ENCODE data around the gene F13A1. TPM values are rescaled to one million over a fixed set of nuclear protein-coding genes. Genes with fewer than 3 reads are reported as not detected.

F13A1 gene
- total and polyA plus RNA-seq, 12 donors, result 10.5 to 481 (median 157) TPM

- no peak for DNase-seq
- TF ChIP-seq POLR2A (IDR thresholded peaks at IDR 0.05), result no peak
- TF ChIP-seq CTCF (IDR thresholded peaks at IDR 0.05), result no peak
- Histone ChIP-seq H3K4me1 (replicated peaks in 1 of 2) (no peaks in the 10 kb centered on the region), H3K9me3 (replicated peaks in 1 of 3) (no peaks in the 10 kb centered on the region), H3K27me3 (no peaks in the 10 kb centered on the region), H3K27ac (no peak overlapping the region), H3K4me3 (no peak overlapping the region), H3K36me3 (replicated peaks in 1 of 2) (no peaks in the 10 kb centered on the region)
- WGBS, 4 donors, result 0 to 62% (median 31%) methylated on average over 1 of the region's 1 CpG
- intact Hi-C loops (cut with DNase I), result no loop called here
Observed at GRCh38 chr6:6227896-6228295, 92.6 kb downstream of the F13A1 start.

DNA sequence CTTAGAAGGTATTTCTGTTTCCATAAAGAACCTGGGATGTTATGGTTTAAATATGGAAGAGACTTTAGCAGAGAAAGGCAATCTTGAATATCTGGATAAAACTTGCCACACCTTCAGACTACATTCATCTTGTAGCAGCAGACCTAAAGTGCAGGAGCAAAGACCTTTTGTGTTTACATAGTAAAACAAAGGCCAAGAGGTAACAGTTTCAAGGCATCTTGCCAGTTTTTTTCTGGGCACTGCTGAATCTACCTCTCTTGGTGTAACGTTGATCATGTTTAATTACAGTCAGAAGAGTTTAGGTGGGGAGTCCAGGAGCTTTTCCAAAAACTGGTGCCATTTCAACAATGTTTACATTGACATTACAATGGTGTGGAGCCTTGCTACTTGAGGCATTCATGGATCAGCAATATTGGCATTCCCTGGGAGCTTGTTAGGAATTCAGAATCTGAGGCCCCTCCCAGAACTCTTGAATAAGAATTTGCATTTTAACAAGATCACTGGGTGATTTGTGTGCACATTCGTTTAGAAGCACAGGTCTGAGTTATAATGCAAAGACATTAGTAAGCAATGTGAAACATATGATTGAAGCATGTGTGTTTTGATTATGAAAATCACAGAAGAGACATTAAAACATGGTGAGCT lies 94.5 kb downstream of the F13A1 start:
- Histone ChIP-seq H3K36me3 (replicated peaks in 1 of 2) (no peaks in the 10 kb centered on the region), H3K4me3 (no peak overlapping the region), H3K27me3 (no peaks in the 10 kb centered on the region), H3K27ac (no peak overlapping the region), H3K4me1 (replicated peaks in 1 of 2) (no peaks in the 10 kb centered on the region), H3K9me3 (replicated peaks in 1 of 3) (no peaks in the 10 kb centered on the region)
- TF ChIP-seq POLR2A (IDR thresholded peaks at IDR 0.05) (no peak), CTCF (IDR thresholded peaks at IDR 0.05) (no peak)
- DNase-seq, result no peak
- intact Hi-C loops (cut with DNase I), result no loop called here
- WGBS, 4 donors, result 29 to 41% (median 34%) methylated on average over 2 of the region's 2 CpGs

GRCh38 chr6:6224933-6225486 lies 95.5 kb downstream of the F13A1 start:
- 82 to 92% (median 85%) methylated on average over 6 of the region's 6 CpGs for WGBS, 4 donors
- Histone ChIP-seq H3K27me3 (no peaks in the 10 kb centered on the region), H3K9me3 (replicated peaks in 1 of 3) (no peaks in the 10 kb centered on the region), H3K4me1 (replicated peaks in 1 of 2) (no peaks in the 10 kb centered on the region), H3K27ac (no peak overlapping the region), H3K36me3 (replicated peaks in 1 of 2) (no peaks in the 10 kb centered on the region), H3K4me3 (no peak overlapping the region)
- TF ChIP-seq CTCF (IDR thresholded peaks at IDR 0.05), result no peak
- TF ChIP-seq POLR2A (IDR thresholded peaks at IDR 0.05), result no peak
- no peak for DNase-seq
- intact Hi-C loops (cut with DNase I), result no loop called here

DNA sequence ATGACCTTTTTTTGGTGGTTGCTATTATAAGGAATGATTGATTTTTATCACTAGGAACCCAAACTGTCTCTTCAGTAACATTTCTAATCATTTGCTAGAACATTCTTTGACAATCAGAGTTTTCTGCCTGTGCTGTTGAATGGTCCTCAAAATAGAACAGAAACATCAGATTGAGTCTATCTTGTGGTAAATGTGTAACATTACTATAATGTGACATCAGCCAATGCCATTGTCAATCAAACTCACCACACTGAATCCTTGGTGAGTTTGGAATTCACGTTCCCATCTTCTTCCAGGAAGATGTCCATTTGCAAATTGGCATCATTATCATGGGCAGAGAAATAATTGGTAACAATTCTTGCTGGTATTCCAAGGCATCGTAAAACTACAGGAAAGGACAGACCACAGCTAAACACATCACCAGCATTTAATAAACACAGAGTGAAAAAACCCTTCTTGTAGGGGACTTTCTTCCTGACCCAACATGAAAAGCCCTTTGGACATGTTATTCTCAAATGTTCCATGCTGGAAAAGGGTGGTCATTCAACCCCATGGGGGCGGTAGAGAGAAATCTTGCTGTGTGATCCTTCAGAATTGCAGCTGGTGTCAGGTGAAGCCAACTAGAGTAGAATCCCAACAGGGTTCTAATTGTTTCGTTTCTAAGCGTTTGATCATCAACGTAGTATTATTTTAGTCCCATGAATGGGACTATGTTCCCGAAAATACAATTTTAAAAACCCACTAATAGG lies 98.5 kb downstream of the F13A1 start:
- Histone ChIP-seq H3K4me1 (replicated peaks in 1 of 2) (no peaks in the 10 kb centered on the region), H3K4me3 (no peak overlapping the region), H3K9me3 (replicated peaks in 1 of 3) (no peaks in the 10 kb centered on the region), H3K27me3 (no peaks in the 10 kb centered on the region), H3K27ac (no peak overlapping the region), H3K36me3 (replicated peaks in 1 of 2) (no peaks in the 10 kb centered on the region)
- 48 to 62% (median 53%) methylated on average over 7 of the region's 7 CpGs for WGBS, 4 donors
- TF ChIP-seq POLR2A (IDR thresholded peaks at IDR 0.05), result no peak
- TF ChIP-seq CTCF (IDR thresholded peaks at IDR 0.05), result peak in 1 of 6 experiments; percentile 11
- DNase-seq, result peak in 1 of 7 donors; percentile 25
- intact Hi-C loops (cut with DNase I), result no loop called here
